Eye (tissue), 1 donor: ENCODE results near the gene ERC1.
A peak's percentile ranks its signal among the peaks of the same experiment; 100 is the strongest.

Experiments used
- DNase-seq: peaks from one replicate; pipeline ENCODE4 v3.0.0-alpha.2; 2015

ERC1 gene

GRCh38 chr12:990661-991349, at the start of gene ERC1:
Gene ERC1 (plus strand): TSS chr12:991223. CDS start chr12:1027904, 36,681 bp downstream.
- DNase-seq: peak; percentile 96

- no peak for DNase-seq
Measured at GRCh38 chr12:943051-943450, 48.0 kb upstream of the ERC1 start.

GRCh38 chr12:944211-944610, 46.8 kb upstream of the ERC1 start:
- DNase-seq: no peak

- DNase-seq: no peak
Measured at GRCh38 chr12:946212-946611, 44.8 kb upstream of the ERC1 start.

- DNase-seq: no peak
Measured at GRCh38 chr12:946631-947030, 44.4 kb upstream of the ERC1 start.

GRCh38 chr12:948238-948637, 42.8 kb upstream of the ERC1 start:
- DNase-seq: no peak

- DNase-seq: peak; percentile 99
Measured at GRCh38 chr12:949453-950191, 41.4 kb upstream of the ERC1 start, which contains the start of gene RAD52. Gene RAD52 (minus strand): TSS chr12:949694. CDS start chr12:933058, 16,636 bp downstream.

GRCh38 chr12:951176-951575, 39.8 kb upstream of the ERC1 start:
- no peak for DNase-seq

- no peak for DNase-seq
Measured at GRCh38 chr12:953776-954175, 37.2 kb upstream of the ERC1 start.

GRCh38 chr12:954741-955140, 36.3 kb upstream of the ERC1 start:
- DNase-seq: no peak

GRCh38 chr12:955939-956338, 35.1 kb upstream of the ERC1 start:
- DNase-seq: no peak

GRCh38 chr12:958588-959123, 32.4 kb upstream of the ERC1 start:
- DNase-seq: no peak

GRCh38 chr12:966724-967123, 24.3 kb upstream of the ERC1 start:
- DNase-seq: no peak

- no peak for DNase-seq
Measured at GRCh38 chr12:967641-968040, 23.4 kb upstream of the ERC1 start.

- DNase-seq: no peak
Measured at GRCh38 chr12:968545-968944, 22.5 kb upstream of the ERC1 start.

- no peak for DNase-seq
Measured at GRCh38 chr12:969821-970220, 21.2 kb upstream of the ERC1 start.

- DNase-seq: no peak
Measured at GRCh38 chr12:971991-972390, 19.0 kb upstream of the ERC1 start.

- no peak for DNase-seq
Measured at GRCh38 chr12:974271-974862, 16.7 kb upstream of the ERC1 start.

- no peak for DNase-seq
Measured at GRCh38 chr12:976644-977043, 14.4 kb upstream of the ERC1 start.

- no peak for DNase-seq
Measured at GRCh38 chr12:977156-977555, 13.9 kb upstream of the ERC1 start.

GRCh38 chr12:979349-979748, 11.7 kb upstream of the ERC1 start:
- no peak for DNase-seq

GRCh38 chr12:981176-981828, 9.7 kb upstream of the ERC1 start:
- DNase-seq: no peak

GRCh38 chr12:981961-982360, 9.1 kb upstream of the ERC1 start:
- DNase-seq: no peak
